Stimulated activated CD4-positive, alpha-beta T cell treated with anti-CD3 and anti-CD28 coated beads, Interleukin-15, amount 100 ng/mL, for 48 hours (primary cell): ENCODE data around the gene B3GNT7.

ENCODE experiments used
- DNase-seq, 2 donors: peaks; one replicate each; pipeline ENCODE4 v3.0.0-alpha.2; 2020; ENCODE audit warnings: low read depth in 2 of 2

B3GNT7 gene

GRCh38 chr2:231384109-231384435, 11.4 kb upstream of the B3GNT7 start:
- DNase-seq = no peak

DNA sequence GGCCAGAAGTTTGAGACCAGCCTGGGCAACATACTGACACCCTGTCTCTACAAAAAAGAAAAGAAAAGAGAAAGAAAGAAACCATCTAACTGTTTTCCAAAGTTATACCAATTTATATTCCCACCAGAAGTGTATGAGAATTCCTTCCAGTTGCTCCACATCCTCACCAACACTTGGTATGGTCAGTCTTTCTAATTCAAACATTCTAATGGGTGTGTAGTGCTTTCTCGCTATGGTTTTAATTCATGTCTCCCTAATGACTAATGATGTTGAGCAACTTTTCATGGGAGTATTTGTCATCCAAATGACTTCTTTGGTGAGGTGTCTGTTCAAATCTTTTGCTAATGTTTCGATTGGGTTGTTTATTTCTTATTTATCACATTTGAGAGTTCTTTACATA, 10.5 kb upstream of the B3GNT7 start:
- no peak for DNase-seq

DNA sequence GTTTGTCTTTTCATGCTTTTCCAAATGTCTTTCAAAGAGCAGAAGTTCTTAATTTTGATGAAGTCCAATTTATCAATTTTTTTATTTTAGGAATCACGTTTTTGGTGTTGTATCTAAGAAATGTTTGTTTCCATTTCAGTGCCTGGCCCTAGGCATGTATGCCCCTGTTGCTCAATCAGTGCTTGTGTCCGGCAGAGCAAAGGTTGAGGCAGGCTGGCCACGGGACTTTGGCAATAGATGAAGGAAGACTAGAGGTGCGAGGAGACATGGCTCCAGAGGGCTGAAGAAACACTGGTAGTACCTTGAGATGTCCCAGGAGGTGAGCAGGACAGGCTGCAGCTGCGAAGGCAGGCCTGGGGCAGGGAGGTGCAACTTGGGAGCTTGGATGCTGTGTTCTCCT, 10.1 kb upstream of the B3GNT7 start:
- no peak for DNase-seq

DNA sequence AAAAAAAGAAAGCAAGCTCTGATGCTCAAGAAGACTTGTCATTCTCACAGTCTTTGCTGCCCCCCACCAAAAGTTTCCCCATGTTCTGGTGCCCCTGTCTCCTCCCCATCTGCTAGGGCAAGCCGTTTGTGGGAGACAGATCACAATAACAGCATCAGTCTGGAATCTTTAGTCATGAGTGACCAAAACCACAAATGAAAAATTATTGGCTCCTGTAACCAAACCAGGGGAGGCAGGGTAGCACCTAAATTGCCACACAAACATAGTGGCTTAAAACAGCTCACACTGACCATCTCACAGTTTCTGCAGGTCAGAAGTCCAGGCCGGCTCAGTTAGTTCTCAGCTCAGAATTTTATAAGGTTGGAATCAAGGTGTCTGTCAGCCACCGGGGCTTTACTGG, 9.1 kb upstream of the B3GNT7 start:
- no peak for DNase-seq

DNA sequence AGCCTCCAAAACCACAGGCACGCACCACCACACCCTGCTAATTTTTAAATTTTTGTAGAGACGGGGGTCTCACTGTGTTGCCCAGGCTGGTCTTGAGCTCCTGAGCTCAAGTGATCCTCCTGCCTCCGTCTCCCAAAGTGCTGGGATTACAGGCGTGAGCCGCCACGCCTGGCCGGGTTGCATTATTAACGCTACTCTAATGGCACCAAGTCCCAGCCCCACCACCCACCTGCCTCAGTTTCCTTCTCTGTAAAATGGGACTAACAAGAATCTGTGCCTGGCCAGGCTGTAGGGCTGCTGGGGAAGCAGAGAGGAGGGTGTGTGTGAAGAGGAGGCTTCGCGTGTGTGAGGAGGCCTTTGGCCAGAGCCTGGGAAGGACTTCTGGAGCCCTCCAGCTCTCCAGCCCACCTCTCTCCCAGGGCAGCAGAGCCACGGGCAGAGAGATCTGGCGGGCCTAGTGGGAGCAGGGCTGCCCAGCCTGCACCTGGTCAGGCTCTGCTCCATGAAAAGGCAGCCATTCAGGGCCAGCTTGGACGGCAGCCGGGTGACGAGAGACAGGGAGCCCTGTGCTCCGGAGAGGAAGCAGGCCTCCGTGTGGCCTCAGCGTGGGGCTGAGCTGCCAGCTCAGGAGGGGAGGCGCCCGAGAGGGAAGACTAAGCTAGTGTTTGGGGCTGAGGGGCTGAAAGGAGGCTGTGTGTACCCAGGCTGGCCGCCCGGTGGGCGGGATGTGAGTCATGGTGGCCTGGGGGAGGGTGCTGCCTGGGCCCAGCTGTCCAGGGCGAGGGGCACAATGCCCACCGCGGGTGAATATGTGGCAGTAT, 7.4 kb upstream of the B3GNT7 start:
- DNase-seq = no peak

DNA sequence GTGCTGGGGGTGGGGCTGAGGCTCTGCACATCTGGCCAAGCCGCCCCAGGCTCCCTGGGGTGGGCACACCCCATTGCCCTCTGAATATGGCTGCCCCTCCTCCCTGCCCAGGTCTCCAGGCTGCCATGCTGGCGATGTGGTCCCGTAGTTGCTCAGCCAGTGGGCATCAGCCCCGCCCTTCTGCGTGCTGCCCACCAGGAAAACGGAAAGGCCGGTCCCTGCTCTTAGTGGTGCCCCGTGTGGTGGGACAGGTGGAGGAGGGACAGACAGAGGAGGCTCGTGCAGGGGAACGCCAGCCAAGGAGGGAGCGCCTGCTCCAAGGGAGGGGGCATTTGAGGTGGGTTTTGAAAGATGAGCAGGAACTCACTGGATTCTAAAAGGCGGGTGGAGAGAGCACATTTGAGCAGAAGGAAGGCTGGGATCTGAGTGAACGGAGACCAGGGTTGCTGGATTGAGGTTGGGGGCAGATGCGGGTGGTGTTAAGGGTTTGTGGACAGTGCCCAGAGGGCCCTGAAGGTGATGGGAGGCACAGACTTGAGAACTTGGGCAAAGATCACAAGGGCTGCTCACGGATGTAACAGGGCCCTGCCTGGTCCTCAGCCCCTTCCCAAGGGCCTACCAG, 6.7 kb upstream of the B3GNT7 start:
- DNase-seq = no peak

DNA sequence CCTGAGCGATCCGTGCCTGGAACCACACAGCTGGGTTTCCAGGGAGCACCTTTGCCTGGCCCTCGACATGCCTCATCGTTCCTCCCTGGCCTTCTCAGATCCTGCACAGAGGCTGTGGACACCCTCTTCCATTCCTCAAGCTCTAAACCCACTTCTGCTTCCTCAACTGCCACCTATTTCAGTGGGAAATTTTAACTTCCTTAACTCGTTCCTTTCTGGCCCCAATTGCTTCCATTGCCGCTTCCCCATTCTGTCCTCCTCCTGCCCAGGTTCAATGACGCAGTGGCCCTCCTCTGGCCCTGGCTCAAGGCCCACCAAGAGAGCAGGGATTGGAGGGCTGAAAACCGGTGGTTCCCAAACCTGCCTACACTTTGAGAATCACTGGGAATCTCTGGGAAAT, 4.8 kb upstream of the B3GNT7 start:
- DNase-seq = no peak

DNA sequence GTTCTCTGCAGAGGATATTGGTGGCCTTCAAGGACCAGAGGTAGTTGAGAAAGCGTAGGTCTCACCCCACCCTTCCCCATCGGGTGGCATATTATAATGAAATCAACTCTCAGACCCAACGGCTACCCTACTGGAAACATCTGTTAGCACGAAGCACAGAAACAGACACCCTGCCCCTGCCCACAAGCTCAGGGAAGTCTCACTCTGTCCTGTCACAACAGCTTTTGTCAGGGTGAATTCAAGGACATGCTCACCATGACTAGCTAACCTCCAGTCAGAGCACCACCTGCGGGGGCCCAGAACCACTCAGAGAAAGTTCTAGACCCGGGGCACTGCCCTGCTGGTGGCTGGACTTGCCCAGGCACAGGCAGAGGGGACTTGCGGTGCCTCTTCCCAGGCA, 3.5 kb upstream of the B3GNT7 start:
- no peak for DNase-seq

DNA sequence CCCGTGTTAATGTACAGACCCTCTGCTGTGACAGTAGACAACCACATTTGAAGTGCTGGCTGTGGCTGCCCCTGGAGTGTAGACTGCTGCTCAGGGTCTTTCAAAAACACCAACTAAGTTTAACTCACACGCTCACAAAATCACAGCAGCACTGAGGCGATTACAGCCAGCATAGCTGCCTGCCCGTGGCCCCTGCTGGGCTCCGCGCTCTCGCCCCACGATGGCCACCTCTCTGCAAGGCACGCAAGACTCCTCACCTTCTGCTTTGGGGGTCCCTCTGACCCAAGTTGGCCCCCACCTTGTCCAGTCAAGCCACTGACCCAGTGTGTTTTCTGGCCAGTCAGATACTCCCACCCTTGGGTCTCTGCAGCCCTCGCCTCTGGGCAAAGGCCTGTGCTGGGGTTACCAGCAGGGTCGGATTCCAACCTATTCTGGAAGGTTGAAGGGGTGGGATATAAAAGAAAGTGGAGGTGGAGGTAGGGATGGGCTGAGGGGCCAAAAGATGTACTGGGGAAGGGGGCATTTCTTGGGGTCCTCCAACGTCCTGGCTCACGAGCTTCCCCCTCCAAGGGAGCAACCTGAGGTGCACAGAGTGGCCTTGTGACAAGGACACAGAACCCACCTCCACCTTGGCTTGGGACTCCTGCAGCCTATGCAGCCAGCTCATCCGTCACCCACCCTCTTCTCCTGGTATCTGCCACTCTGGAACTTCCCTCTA, 2.9 kb upstream of the B3GNT7 start:
- DNase-seq = no peak

DNA sequence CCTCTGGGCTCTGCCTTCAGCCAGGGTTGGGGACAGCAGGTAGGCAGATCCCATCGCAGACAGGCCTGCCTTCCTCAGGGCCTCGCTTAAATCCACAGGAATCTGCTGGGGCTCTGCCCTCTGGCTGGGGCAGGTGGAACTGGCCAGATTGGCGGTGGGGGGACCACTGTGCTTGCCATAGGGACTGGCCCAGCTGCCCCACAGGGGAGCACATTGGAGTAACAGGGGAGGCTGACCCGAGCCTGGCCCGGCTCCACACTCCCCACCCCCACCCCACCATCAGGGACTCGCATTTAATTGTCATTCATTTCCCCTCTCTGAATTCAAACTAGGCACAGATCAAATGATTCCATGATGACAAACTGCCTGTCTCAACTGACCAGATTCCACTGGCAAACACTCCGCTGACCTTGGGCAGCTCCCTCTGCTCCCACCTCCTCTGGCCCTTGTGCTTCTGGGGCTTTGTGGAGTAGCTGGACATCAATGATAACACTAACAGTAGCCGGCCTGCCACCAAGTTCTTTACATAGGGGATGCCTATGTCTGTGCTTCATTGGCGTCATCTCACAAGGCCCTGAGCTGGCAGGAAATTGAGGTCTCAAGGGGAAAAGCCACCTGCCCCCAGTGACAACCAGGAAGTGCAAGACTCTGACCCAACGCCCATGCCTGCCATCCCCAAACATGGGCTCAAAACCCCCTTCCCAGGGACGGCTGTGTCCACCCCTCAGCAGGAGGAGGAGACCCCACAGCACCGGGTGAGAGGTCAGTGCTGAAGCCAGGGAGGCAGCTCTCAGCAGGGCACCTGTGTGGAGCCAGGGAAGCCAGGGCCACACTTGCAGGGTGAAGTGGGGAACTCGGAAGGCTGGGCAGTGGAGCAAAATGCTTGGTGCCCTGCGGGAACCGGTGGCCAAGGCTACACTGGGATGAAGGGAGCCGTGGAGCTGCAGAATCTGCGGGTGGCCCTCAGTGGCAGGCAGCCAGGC, 2.1 kb upstream of the B3GNT7 start:
- peak in 1 of 2 donors; percentile 7 for DNase-seq

- DNase-seq = no peak
Measured at GRCh38 chr2:231394211-231395141, 1.0 kb upstream of the B3GNT7 start.

DNA sequence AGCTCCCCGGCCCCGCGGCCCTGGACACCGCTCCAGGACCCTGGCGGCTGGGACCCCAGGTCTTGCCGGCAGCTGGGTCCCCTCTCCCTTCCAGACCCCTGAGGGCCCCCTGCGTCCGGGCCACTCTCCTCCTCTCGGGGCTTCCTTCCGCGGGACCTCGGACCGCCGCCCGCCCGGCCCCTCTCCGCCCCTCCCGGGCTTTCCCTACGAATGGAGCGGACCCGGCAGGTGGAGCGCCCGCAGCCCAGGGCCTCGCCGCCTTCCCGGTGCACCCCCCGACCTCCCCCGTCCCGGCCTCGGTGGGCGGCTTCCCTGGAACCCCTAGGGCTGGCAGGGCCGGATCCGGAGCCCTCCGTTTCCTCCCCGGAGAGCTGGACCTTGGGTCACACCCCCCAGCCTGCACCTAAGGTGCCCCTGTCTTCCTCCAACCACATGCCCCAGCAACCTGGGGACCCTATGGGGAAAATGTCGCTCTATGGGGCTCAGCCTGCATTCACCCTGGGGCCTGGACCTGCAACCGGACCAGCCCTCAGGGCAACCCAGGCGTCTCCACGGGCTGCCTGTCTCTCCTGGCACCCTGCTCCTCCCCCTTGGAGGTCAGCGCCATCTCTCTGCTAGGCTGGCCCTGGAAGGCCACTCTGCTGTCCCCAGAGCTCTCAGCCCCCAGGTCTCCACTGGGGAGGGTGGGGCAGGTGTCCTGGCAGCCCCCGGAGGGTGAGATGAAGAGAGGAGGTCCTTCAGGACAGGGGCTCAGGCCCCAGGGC, 730 bp downstream of the B3GNT7 start:
- DNase-seq = no peak

- peak in 1 of 2 donors; percentile 10 for DNase-seq
Measured at GRCh38 chr2:231397011-231397927, 1.8 kb downstream of the B3GNT7 start.

- no peak for DNase-seq
Measured at GRCh38 chr2:231397928-231398294, 2.4 kb downstream of the B3GNT7 start.

DNA sequence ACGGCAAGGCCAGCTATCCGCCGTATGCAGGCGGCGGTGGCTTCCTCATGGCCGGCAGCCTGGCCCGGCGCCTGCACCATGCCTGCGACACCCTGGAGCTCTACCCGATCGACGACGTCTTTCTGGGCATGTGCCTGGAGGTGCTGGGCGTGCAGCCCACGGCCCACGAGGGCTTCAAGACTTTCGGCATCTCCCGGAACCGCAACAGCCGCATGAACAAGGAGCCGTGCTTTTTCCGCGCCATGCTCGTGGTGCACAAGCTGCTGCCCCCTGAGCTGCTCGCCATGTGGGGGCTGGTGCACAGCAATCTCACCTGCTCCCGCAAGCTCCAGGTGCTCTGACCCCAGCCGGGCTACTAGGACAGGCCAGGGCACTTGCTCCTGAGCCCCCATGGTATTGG, 3.1 kb downstream of the B3GNT7 start:
- DNase-seq = no peak

- no peak for DNase-seq
Measured at GRCh38 chr2:231399046-231399852, 3.7 kb downstream of the B3GNT7 start.

GRCh38 chr2:231399853-231400680, 4.6 kb downstream of the B3GNT7 start:
- DNase-seq = no peak
